K562 (cell line): Measurements from ENCODE around the gene XRCC5. TPM values are rescaled to one million over a fixed set of nuclear protein-coding genes. Genes with fewer than 3 reads are reported as not detected.

ENCODE experiments used
- ARID1B ChIP-seq: fragments of 450-650 bp; IDR thresholded peaks from 2 replicates; pipeline ENCODE4 v1.6.1; 2016; ENCODE audit warnings: antibody characterized with exemption, mild to moderate bottlenecking, inconsistent platforms
- C11orf30 ChIP-seq: fragments of 450-650 bp; IDR thresholded peaks from 2 replicates; pipeline ENCODE4 v1.6.1; 2016; ENCODE audit warnings: low read depth, mild to moderate bottlenecking
- CREBBP ChIP-seq: IDR thresholded peaks from one replicate; pipeline ENCODE4 v1.6.1; 2012; ENCODE audit warnings: low read depth, mild to moderate bottlenecking, control low read depth, inconsistent platforms, low read length
- EP300 ChIP-seq: IDR thresholded peaks from 2 replicates; pipeline ENCODE4 v1.6.1; 2012; ENCODE audit warnings: low read length, improper control_type of control experiment
- EP400 ChIP-seq: fragments of 450-650 bp; IDR thresholded peaks from 2 replicates; pipeline ENCODE4 v1.6.1; 2017; ENCODE audit warnings: antibody characterized with exemption, mild to moderate bottlenecking, moderate library complexity
- FOSL1 ChIP-seq: fragments of 200-800 bp; sonication (Bioruptor generic); conservative IDR thresholded peaks from 2 replicates; pipeline ENCODE4 v1.6.1; 2016; ENCODE audit warnings: missing genetic modification characterization, missing compliant biosample characterization
- FOXK2 ChIP-seq, 2 experiments: fragments of 450-650 bp; IDR thresholded peaks in 1 of 2; conservative IDR thresholded peaks in 1 of 2; 2 replicates each; pipeline ENCODE4 v1.6.1; 2016; ENCODE audit warnings: low read depth in 2 of 2, mild to moderate bottlenecking in 1 of 2
- GABPA ChIP-seq: fragments of 200-800 bp; sonication (Bioruptor generic); conservative IDR thresholded peaks from 2 replicates; pipeline ENCODE4 v1.6.1; 2016; ENCODE audit warnings: low read depth, missing genetic modification characterization, missing compliant biosample characterization
- GATA2 ChIP-seq: sonication (generic); formaldehyde crosslinking; IDR thresholded peaks from 2 replicates; pipeline ENCODE4 v1.4.0; 2020; ENCODE audit warnings: mild to moderate bottlenecking, missing genetic modification reagents
- KHSRP ChIP-seq: fragments of 450-650 bp; IDR thresholded peaks from 2 replicates; pipeline ENCODE4 v1.6.1; 2017
- NONO ChIP-seq, 2 experiments: fragments of 200-400 bp in 1 of 2; fragments of 450-650 bp in 1 of 2; formaldehyde crosslinking in 1 of 2; IDR thresholded peaks; 2 replicates each; pipeline ENCODE4 v1.6.1; 2017; ENCODE audit warnings: low read depth in 2 of 2, mild to moderate bottlenecking in 2 of 2, moderate library complexity in 2 of 2, low read length in 1 of 2
- SMC3 ChIP-seq: conservative IDR thresholded peaks from 2 replicates; pipeline ENCODE4 v1.6.1; 2011; ENCODE audit warnings: low read depth, low read length, improper control_type of control experiment; ENCODE audit not compliant: insufficient read depth
- polyA plus RNA-seq, 8 experiments: library from polyadenylated mRNA; depleted of rRNA in 4 of 8; stranded (reverse) in 5 of 8; unstranded in 3 of 8; fragments of >200 nt; fragmentation: Nextera tagmentation in 2 of 8; fragmentation: Illumina TruSeq in 1 of 8; extraction: Ambion mirVana in 2 of 8; extraction: Trizol in 1 of 8; gene quantifications; 2 replicates each; pipeline versions ENCODE4 v1.2.1 to v1.2.3, GENCODE V29; 2011 to 2014; ENCODE audit warnings: inconsistent platforms in 1 of 8, missing spikeins in 1 of 8
- total RNA-seq, 7 experiments: library from RNA; depleted of rRNA in 6 of 7; stranded (reverse); fragments of >200 nt in 6 of 7; fragmentation: Illumina TruSeq in 2 of 7; extraction: Trizol in 2 of 7; gene quantifications; 2 replicates each; pipeline versions ENCODE4 v1.2.1 to v1.2.3, GENCODE V29; 2011 to 2021; ENCODE audit warnings: low replicate concordance in 1 of 7
- TF ChIP-seq, protein P1 (sequence below): fragments of 450-650 bp; IDR thresholded peaks from 2 replicates; pipeline ENCODE4 v1.6.1; 2017; ENCODE audit warnings: mild to moderate bottlenecking, moderate library complexity
- TF ChIP-seq, protein P2 (sequence below): fragments of 450-650 bp; IDR thresholded peaks from 2 replicates; pipeline ENCODE4 v1.6.1; 2016; ENCODE audit warnings: borderline replicate concordance
- TF ChIP-seq, protein P3 (sequence below): fragments of 450-650 bp; IDR thresholded peaks from 2 replicates; pipeline ENCODE4 v1.6.1; 2016
- TF ChIP-seq, protein P4 (sequence below), 2 experiments: IDR thresholded peaks in 1 of 2; conservative IDR thresholded peaks in 1 of 2; 2 replicates each; pipeline ENCODE4 v1.6.1; 2016; ENCODE audit warnings: low read depth in 2 of 2, mild to moderate bottlenecking in 1 of 2, missing compliant biosample characterization in 1 of 2, missing genetic modification characterization in 1 of 2, moderate library complexity in 1 of 2
- TF ChIP-seq, protein P5 (sequence below): fragments of 250-450 bp; sonication (Bioruptor Pico); IDR thresholded peaks from 2 replicates; pipeline ENCODE4 v1.4.0; 2020; ENCODE audit warnings: mild to moderate bottlenecking

XRCC5 gene
- total and polyA plus RNA-seq, 9 of the 15 experiments (the other 6 are each of a cell fraction or from before 2014, with no cell fraction given): 168 to 551 (median 297) TPM

DNA sequence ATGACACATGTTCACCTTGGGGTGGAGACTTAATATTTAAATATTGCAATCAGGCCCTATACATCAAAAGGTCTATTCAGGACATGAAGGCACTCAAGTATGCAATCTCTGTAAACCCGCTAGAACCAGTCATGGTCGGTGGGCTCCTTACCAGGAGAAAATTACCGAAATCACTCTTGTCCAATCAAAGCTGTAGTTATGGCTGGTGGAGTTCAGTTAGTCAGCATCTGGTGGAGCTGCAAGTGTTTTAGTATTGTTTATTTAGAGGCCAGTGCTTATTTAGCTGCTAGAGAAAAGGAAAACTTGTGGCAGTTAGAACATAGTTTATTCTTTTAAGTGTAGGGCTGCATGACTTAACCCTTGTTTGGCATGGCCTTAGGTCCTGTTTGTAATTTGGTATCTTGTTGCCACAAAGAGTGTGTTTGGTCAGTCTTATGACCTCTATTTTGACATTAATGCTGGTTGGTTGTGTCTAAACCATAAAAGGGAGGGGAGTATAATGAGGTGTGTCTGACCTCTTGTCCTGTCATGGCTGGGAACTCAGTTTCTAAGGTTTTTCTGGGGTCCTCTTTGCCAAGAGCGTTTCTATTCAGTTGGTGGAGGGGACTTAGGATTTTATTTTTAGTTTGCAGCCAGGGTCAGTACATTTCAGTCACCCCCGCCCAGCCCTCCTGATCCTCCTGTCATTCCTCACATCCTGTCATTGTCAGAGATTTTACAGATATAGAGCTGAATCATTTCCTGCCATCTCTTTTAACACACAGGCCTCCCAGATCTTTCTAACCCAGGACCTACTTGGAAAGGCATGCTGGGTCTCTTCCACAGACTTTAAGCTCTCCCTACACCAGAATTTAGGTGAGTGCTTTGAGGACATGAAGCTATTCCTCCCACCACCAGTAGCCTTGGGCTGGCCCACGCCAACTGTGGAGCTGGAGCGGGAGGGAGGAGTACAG, 108.1 kb downstream of the XRCC5 start (continued):
- TF ChIP-seq FOSL1 (tag): peak; percentile 93
- TF ChIP-seq NONO (IDR thresholded peaks at IDR 0.05; ENCODE audit: low read depth in 2 of 2, low read length in 1 of 2): peak in 1 of 2 experiments; percentile 69; a peak in 1 of 4 replicates
- TF ChIP-seq FOXK2 (conservative IDR thresholded peaks at IDR 0.05 in 1 of 2, IDR thresholded peaks at IDR 0.05 in 1 of 2; ENCODE audit: low read depth in 2 of 2): peak in 1 of 2 experiments; percentile 92; a peak in 2 of 4 replicates
- TF ChIP-seq GATA2 (CRISPR knock-in tag): 0 out of 2 replicates have a peak, but pooled peaks have one; percentile 10
- TF ChIP-seq, protein P1, sequence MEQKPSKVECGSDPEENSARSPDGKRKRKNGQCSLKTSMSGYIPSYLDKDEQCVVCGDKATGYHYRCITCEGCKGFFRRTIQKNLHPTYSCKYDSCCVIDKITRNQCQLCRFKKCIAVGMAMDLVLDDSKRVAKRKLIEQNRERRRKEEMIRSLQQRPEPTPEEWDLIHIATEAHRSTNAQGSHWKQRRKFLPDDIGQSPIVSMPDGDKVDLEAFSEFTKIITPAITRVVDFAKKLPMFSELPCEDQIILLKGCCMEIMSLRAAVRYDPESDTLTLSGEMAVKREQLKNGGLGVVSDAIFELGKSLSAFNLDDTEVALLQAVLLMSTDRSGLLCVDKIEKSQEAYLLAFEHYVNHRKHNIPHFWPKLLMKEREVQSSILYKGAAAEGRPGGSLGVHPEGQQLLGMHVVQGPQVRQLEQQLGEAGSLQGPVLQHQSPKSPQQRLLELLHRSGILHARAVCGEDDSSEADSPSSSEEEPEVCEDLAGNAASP: no peak
- TF ChIP-seq, protein P2, sequence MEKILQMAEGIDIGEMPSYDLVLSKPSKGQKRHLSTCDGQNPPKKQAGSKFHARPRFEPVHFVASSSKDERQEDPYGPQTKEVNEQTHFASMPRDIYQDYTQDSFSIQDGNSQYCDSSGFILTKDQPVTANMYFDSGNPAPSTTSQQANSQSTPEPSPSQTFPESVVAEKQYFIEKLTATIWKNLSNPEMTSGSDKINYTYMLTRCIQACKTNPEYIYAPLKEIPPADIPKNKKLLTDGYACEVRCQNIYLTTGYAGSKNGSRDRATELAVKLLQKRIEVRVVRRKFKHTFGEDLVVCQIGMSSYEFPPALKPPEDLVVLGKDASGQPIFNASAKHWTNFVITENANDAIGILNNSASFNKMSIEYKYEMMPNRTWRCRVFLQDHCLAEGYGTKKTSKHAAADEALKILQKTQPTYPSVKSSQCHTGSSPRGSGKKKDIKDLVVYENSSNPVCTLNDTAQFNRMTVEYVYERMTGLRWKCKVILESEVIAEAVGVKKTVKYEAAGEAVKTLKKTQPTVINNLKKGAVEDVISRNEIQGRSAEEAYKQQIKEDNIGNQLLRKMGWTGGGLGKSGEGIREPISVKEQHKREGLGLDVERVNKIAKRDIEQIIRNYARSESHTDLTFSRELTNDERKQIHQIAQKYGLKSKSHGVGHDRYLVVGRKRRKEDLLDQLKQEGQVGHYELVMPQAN: no peak
- peak; percentile 28; the same call in 1 of the 2 replicates for TF ChIP-seq C11orf30
- no peak for TF ChIP-seq CREBBP
- TF ChIP-seq KHSRP: no peak
- TF ChIP-seq, protein P3, sequence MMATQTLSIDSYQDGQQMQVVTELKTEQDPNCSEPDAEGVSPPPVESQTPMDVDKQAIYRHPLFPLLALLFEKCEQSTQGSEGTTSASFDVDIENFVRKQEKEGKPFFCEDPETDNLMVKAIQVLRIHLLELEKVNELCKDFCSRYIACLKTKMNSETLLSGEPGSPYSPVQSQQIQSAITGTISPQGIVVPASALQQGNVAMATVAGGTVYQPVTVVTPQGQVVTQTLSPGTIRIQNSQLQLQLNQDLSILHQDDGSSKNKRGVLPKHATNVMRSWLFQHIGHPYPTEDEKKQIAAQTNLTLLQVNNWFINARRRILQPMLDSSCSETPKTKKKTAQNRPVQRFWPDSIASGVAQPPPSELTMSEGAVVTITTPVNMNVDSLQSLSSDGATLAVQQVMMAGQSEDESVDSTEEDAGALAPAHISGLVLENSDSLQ: peak; percentile 85
- TF ChIP-seq EP300: peak; percentile 74
- TF ChIP-seq GABPA: peak; percentile 72
- TF ChIP-seq, protein P4, sequence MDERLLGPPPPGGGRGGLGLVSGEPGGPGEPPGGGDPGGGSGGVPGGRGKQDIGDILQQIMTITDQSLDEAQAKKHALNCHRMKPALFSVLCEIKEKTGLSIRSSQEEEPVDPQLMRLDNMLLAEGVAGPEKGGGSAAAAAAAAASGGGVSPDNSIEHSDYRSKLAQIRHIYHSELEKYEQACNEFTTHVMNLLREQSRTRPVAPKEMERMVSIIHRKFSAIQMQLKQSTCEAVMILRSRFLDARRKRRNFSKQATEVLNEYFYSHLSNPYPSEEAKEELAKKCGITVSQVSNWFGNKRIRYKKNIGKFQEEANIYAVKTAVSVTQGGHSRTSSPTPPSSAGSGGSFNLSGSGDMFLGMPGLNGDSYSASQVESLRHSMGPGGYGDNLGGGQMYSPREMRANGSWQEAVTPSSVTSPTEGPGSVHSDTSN (CRISPR knock-in tag; IDR thresholded peaks at IDR 0.05; ENCODE audit: low read depth): no peak
- TF ChIP-seq, protein P4 (tag; conservative IDR thresholded peaks at IDR 0.05; ENCODE audit: low read depth): peak; percentile 78
- TF ChIP-seq SMC3: no peak
- 0 out of 2 replicates have a peak, but pooled peaks have one; percentile 16 for TF ChIP-seq EP400
- TF ChIP-seq, protein P5, sequence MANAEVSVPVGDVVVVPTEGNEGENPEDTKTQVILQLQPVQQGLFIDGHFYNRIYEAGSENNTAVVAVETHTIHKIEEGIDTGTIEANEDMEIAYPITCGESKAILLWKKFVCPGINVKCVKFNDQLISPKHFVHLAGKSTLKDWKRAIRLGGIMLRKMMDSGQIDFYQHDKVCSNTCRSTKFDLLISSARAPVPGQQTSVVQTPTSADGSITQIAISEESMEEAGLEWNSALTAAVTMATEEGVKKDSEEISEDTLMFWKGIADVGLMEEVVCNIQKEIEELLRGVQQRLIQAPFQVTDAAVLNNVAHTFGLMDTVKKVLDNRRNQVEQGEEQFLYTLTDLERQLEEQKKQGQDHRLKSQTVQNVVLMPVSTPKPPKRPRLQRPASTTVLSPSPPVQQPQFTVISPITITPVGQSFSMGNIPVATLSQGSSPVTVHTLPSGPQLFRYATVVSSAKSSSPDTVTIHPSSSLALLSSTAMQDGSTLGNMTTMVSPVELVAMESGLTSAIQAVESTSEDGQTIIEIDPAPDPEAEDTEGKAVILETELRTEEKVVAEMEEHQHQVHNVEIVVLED (CRISPR knock-in tag): no peak
- peak; percentile 79 for TF ChIP-seq ARID1B
